NOMO-1 treated with dmso at 0.1 percent for 144 hours (cell line): Measurements from ENCODE around the gene DPPA4.

Source experiments
- DNase-seq: peaks from one replicate; lab custom pipeline; 2025; ENCODE audit not compliant: unreplicated experiment; lab: John Stamatoyannopoulos, UW

The DPPA4 gene

DNA sequence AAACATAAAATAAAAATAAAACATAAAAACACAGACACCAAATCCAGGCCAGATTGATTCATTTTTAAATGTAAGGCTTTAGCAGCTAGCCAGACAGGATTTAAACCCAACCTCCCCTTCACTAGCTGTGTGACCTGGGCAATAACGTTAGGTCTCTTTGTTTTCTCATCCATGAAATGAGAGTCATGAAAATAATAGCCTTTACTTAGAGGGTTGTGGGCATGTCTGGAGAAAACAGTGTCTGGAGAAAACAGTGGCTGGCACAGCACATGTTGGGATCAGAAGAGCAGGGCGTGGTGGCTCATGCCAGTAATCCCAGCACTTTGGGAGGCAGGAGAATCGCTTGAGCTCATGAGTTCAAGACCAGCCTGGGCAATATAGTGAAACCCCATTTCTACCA, 1.9 kb upstream of the DPPA4 start:
- DNase-seq: no peak

- DNase-seq: no peak
Observed at GRCh38 chr3:109338322-109338721, 976 bp upstream of the DPPA4 start.

- no peak for DNase-seq
Observed at GRCh38 chr3:109336291-109336861, 970 bp downstream of the DPPA4 start.

GRCh38 chr3:109334572-109334971, 2.8 kb downstream of the DPPA4 start:
- DNase-seq: no peak

GRCh38 chr3:109331692-109332091, 5.7 kb downstream of the DPPA4 start:
- no peak for DNase-seq

DNA sequence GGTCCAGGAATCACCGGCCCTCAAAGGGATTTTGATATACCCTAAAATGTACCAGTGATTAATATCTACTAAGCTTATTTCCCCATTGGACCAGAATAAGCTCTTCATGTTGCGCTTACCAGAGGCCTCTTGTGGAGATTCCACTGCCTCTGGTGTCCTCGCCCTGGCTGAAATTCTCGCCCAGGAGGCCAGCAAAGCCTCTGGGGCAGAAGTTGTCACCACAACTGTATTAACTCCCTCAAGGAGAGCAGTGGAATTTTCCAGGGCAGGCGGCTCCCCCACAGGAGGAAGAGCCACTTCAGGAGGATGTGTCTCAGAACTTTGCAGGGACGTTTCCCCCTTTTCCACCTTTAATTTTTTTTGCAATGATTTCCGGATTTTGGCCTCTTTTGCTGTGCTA, 6.9 kb downstream of the DPPA4 start:
- no peak for DNase-seq

DNA sequence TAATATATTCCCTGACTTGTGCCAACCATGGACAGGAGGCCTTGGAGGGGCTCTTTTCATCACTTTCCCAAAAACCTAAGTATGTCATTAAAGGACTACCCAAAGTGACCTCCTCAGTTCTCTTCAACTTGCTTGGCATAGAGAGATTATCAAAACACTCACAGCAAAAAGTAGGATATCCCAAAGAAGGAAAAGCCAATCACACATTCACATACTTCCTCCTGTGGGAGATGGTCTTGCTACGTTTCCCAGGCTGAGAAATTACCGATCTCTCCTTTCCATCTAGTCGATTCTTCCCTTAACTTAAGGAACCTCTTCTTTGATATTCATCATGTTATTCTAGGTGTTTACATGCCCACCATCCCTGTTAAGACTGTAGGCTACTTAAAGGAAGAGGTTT, 9.1 kb downstream of the DPPA4 start:
- no peak for DNase-seq

- no peak for DNase-seq
Observed at GRCh38 chr3:109325657-109326056, 11.7 kb downstream of the DPPA4 start.

GRCh38 chr3:109325109-109325508, 12.2 kb downstream of the DPPA4 start:
- no peak for DNase-seq

GRCh38 chr3:109316162-109316730, 21.1 kb downstream of the DPPA4 start, which contains the start of gene DPPA2:
Gene DPPA2, minus strand, starts transcription at chr3:109316517. Its CDS starts 1,975 bp downstream, at chr3:109314542.
- DNase-seq: no peak

- no peak for DNase-seq
Observed at GRCh38 chr3:109313061-109313460, 24.3 kb downstream of the DPPA4 start.

DNA sequence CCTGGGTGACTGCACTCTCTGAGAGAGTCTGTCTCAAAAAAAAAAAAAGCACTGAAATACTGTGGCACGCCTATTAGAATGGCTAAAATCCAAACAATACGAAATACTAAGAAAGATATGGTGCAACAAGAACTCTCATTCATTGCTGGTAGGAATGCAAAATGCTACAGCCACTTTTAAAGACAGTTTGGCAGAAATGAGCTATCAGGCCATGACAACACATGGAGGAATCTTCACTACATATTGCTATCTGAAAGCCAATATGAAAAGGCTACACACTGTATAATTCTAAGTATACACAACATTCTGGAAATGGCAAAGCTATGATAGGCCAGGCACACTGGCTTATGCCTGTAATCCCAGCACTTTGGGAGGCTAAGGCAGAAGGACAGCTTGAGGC, 39.9 kb downstream of the DPPA4 start:
- DNase-seq: no peak

GRCh38 chr3:109284071-109284470, 53.3 kb downstream of the DPPA4 start:
- no peak for DNase-seq

DNA sequence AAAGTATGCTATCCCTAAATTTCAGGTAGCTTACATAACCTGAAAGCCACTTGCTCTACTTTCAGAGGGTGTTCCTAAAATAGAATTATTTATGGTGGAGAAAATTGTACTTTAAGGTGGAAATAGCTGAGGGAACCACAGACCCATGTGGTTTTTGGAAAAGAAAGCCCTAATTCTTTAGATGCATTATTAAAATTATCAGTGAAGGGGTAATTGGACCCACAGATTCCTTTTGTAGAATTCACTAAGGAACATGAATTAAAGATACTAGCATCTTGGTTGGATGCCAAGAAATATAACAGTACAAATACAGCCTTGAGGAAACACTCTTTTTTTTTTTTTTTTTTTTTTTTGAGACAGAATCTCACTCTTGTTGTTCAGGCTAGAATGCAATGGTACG, 58.8 kb downstream of the DPPA4 start:
- DNase-seq: no peak

DNA sequence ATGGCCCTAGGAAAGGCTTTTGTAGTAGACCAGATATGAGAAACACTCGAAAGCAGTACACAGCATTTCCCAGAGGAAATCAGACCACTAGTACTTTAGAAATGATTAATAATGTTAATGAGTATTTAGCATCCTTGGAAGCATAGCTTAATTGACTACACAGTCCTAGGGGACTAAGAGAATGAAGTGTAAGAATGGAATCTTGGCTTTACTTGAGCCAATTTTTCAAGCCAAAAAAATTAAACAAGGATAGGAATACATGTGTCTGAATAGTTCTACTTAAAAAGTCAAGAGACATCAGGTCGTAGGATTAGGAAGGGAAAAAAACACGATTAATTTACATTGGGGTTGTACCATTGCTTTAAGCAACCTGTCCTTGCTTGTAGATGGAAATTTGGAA, 59.2 kb downstream of the DPPA4 start:
- DNase-seq: no peak
